Smooth muscle cell (in vitro differentiated cells): ENCODE results near the gene ADAMTS9. TPM values are rescaled to one million over a fixed set of nuclear protein-coding genes. Genes with fewer than 3 reads are reported as not detected.

Experiments used
- DNase-seq: peaks from one replicate; lab custom pipeline; 2025; ENCODE audit not compliant: unreplicated experiment; lab: John Stamatoyannopoulos, UW
- H2AFZ ChIP-seq: fragments of 200-600 bp; sonication (generic); 2 replicates; pipeline ENCODE4 v1.6.0; 2016; ENCODE audit warnings: antibody characterized with exemption, low read depth, mild to moderate bottlenecking
- H3F3A ChIP-seq: fragments of 200-600 bp; sonication (generic); 2 replicates; pipeline ENCODE4 v1.6.0; 2017; ENCODE audit warnings: antibody characterized with exemption, low read depth
- H3K27ac ChIP-seq: fragments of 200-600 bp; sonication (generic); 2 replicates; pipeline ENCODE4 v1.5.1; 2016; ENCODE audit warnings: low read depth, mild to moderate bottlenecking
- H3K27me3 ChIP-seq: fragments of 200-600 bp; sonication (generic); 2 replicates; pipeline ENCODE4 v1.6.1; 2016; ENCODE audit warnings: low read depth, mild to moderate bottlenecking
- H3K36me3 ChIP-seq: fragments of 200-600 bp; sonication (generic); 2 replicates; pipeline ENCODE4 v1.5.1; 2016; ENCODE audit warnings: low read depth
- H3K4me1 ChIP-seq: fragments of 200-600 bp; sonication (generic); 2 replicates; pipeline ENCODE4 v1.5.1; 2016; ENCODE audit warnings: low read depth
- H3K4me2 ChIP-seq: fragments of 200-600 bp; sonication (generic); 2 replicates; pipeline ENCODE4 v1.6.0; 2016; ENCODE audit warnings: mild to moderate bottlenecking
- H3K4me3 ChIP-seq: fragments of 200-600 bp; sonication (generic); 2 replicates; pipeline ENCODE4 v1.5.1; 2016; ENCODE audit warnings: mild to moderate bottlenecking
- H3K79me2 ChIP-seq: fragments of 200-600 bp; sonication (generic); 2 replicates; pipeline ENCODE4 v1.6.0; 2016; ENCODE audit warnings: low read depth, mild to moderate bottlenecking
- H3K9ac ChIP-seq: fragments of 200-600 bp; sonication (generic); 2 replicates; pipeline ENCODE4 v1.6.0; 2016; ENCODE audit warnings: low read depth
- H3K9me3 ChIP-seq: fragments of 200-600 bp; sonication (generic); replicated peaks from 2 replicates; pipeline ENCODE4 v1.5.1; 2016; ENCODE audit warnings: low read depth
- H4K20me1 ChIP-seq: fragments of 200-600 bp; sonication (generic); 2 replicates; pipeline ENCODE4 v1.6.0; 2016; ENCODE audit warnings: low read depth
- WGBS: methylation state at CpG from one replicate; pipeline ENCODE4 v1.1.7; 2016; ENCODE audit warnings: low lambda C conversion rate; 5-methylcytosine and 5-hydroxymethylcytosine counted together
- polyA plus RNA-seq: library from polyadenylated mRNA; unstranded; fragments of >200 nt; fragmentation: Nextera tagmentation; extraction: Ambion mirVana; gene quantifications from 2 replicates; pipeline ENCODE4 v1.2.1, GENCODE V29; 2016
- total RNA-seq: library from RNA; depleted of rRNA; stranded (reverse); fragments of >200 nt; gene quantifications from 2 replicates; pipeline ENCODE4 v1.2.3, GENCODE V29; 2014
- TF ChIP-seq, protein P1 (sequence below): fragments of 200-600 bp; sonication (generic); IDR thresholded peaks from 2 replicates; pipeline ENCODE4 v1.5.1; 2017; ENCODE audit warnings: borderline replicate concordance, mild to moderate bottlenecking, antibody characterized with exemption; ENCODE audit not compliant: insufficient read depth, poor library complexity, severe bottlenecking

The ADAMTS9 gene
- total and polyA plus RNA-seq, 2 experiments from 2014 or later = 18.7 to 66.6 TPM

- TF ChIP-seq, protein P1, sequence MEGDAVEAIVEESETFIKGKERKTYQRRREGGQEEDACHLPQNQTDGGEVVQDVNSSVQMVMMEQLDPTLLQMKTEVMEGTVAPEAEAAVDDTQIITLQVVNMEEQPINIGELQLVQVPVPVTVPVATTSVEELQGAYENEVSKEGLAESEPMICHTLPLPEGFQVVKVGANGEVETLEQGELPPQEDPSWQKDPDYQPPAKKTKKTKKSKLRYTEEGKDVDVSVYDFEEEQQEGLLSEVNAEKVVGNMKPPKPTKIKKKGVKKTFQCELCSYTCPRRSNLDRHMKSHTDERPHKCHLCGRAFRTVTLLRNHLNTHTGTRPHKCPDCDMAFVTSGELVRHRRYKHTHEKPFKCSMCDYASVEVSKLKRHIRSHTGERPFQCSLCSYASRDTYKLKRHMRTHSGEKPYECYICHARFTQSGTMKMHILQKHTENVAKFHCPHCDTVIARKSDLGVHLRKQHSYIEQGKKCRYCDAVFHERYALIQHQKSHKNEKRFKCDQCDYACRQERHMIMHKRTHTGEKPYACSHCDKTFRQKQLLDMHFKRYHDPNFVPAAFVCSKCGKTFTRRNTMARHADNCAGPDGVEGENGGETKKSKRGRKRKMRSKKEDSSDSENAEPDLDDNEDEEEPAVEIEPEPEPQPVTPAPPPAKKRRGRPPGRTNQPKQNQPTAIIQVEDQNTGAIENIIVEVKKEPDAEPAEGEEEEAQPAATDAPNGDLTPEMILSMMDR = no peak
- Histone ChIP-seq H2AFZ (no peak overlapping the region), H4K20me1 (no peaks in the 10 kb centered on the region), H3K36me3 (no peaks in the 10 kb centered on the region), H3K9me3 (no peaks in the 10 kb centered on the region), H3K27me3 (no peaks in the 10 kb centered on the region), H3K4me2 (no peak overlapping the region), H3F3A (no peaks in the 10 kb centered on the region), H3K27ac (no peak overlapping the region), H3K4me3 (no peak overlapping the region), H3K4me1 (peaks cover 6% of the 10 kb centered on the region), H3K79me2 (peaks cover 23% of the 10 kb centered on the region), H3K9ac (no peak overlapping the region)
- 80% methylated on average over 2 of the region's 2 CpGs for WGBS
- no peak for DNase-seq
These were observed 6.3 kb upstream of the ADAMTS9 start for GRCh38 chr3:64694114-64694513.

- Histone ChIP-seq H3K79me2 (peaks cover 23% of the 10 kb centered on the region), H3K4me2 (no peak overlapping the region), H3K27ac (no peak overlapping the region), H3K36me3 (no peaks in the 10 kb centered on the region), H3K4me1 (peaks cover 8% of the 10 kb centered on the region), H2AFZ (no peak overlapping the region), H3F3A (no peaks in the 10 kb centered on the region), H3K9ac (no peak overlapping the region), H3K9me3 (no peaks in the 10 kb centered on the region), H3K4me3 (no peak overlapping the region), H3K27me3 (no peaks in the 10 kb centered on the region), H4K20me1 (no peaks in the 10 kb centered on the region)
- TF ChIP-seq, protein P1 = no peak
- no peak for DNase-seq
- 84% methylated on average over 3 of the region's 3 CpGs for WGBS
These were observed 5.2 kb upstream of the ADAMTS9 start for GRCh38 chr3:64693031-64693430.

- H3K27me3 ChIP-seq = no peaks in the 10 kb centered on the region
- WGBS = 30% methylated on average over 3 of the region's 3 CpGs
- no peaks in the 10 kb centered on the region for H3K36me3 ChIP-seq
- H3K27ac ChIP-seq = peak overlapping the region; percentile 32
- TF ChIP-seq, protein P1 = no peak
- H2AFZ ChIP-seq = no peak overlapping the region
- no peak overlapping the region for H3K4me3 ChIP-seq
- DNase-seq = no peak
- no peak overlapping the region for H3K9ac ChIP-seq
- peaks cover 8% of the 10 kb centered on the region for H3K4me1 ChIP-seq
- H3K79me2 ChIP-seq = peaks cover 23% of the 10 kb centered on the region
- H3K9me3 ChIP-seq = no peaks in the 10 kb centered on the region
- peaks cover 8% of the 10 kb centered on the region for H3F3A ChIP-seq
- no peaks in the 10 kb centered on the region for H4K20me1 ChIP-seq
- H3K4me2 ChIP-seq = no peak overlapping the region
These were observed 3.3 kb upstream of the ADAMTS9 start for GRCh38 chr3:64691051-64691450.

DNA sequence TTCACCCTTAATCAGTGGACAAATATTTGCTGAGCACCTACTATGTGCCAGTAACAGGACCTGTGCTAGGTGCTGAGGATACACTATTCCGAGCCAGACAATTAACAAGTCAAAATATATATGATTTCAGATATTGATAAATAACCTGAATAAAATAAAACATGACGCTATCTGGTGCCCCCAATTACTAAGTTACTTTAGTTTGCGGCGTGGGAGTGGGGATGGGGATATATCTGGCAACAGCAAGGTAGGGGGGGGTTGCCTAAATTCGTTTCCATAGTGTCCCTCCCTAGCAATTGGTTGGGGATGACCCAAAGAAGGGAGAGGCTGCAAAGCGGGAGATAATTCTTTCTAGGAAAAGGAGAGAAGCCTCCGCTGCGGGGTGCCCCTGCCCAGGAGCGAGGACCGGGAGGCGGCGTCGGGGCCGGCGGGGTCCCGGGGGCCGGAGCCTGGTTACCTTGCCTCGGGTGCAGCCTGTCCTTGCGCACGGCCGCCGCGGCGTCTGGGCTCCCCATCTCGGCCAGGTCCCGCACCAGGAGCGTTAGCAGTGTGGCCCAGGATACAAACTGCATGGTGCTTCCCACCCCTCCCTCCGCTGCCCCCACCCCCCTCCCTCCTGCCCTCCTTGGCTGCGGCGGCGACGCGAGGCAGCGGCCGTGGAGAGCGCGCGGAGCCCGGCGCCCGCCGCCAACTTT, 567 bp downstream of the ADAMTS9 start:
- Histone ChIP-seq H2AFZ (peak overlapping the region; percentile 63), H3K27me3 (no peaks in the 10 kb centered on the region), H3K27ac (peak overlapping the region; percentile 95), H3K79me2 (peaks cover 41% of the 10 kb centered on the region), H4K20me1 (peaks cover 17% of the 10 kb centered on the region), H3F3A (peaks cover 8% of the 10 kb centered on the region), H3K4me3 (peak overlapping the region; percentile 72), H3K4me1 (peaks cover 18% of the 10 kb centered on the region), H3K9ac (peak overlapping the region; percentile 74), H3K36me3 (no peaks in the 10 kb centered on the region), H3K4me2 (peak overlapping the region; percentile 90), H3K9me3 (no peaks in the 10 kb centered on the region)
- WGBS = 2% methylated on average over 18 of the region's 42 CpGs
- TF ChIP-seq, protein P1 = no peak
- DNase-seq = no peak
